Endothelial cell of umbilical vein (primary cell): Measurements from ENCODE around the gene ASB11. TPM values are rescaled to one million over a fixed set of nuclear protein-coding genes. Genes with fewer than 3 reads are reported as not detected.

Experiments used
- BruUV-seq: library from RNA; stranded (reverse); fragments of 400-500 nt; replicated peaks from 2 replicates; lab custom pipeline; 2021; lab: Mats Ljungman, UMichigan
- CTCF ChIA-PET: fragments of 300-600, 350-600 bp; sonication (Branson Sonifier 250); formaldehyde crosslinking; loops from one replicate; lab custom pipeline; 2021; ENCODE audit warnings: antibody characterized with exemption, inconsistent platforms; lab: Charles Lee
- POLR2A ChIA-PET: fragments of 300-600, 350-600 bp; sonication (Branson Sonifier 250); formaldehyde crosslinking; loops from one replicate; lab custom pipeline; 2021; ENCODE audit warnings: antibody characterized with exemption, inconsistent platforms; lab: Charles Lee
- DNase-seq: peaks from one replicate; pipeline ENCODE4 v3.0.0-alpha.2; 2011; ENCODE audit warnings: low read depth, low spot score
- FAIRE-seq: peaks from 2 replicates; lab custom pipeline; 2011; peaks lifted over from hg19 to GRCh38; lab: Jason Lieb, UNC
- H2AFZ ChIP-seq: 2 replicates; pipeline ENCODE4 v1.6.0; 2012; ENCODE audit warnings: low read depth, low read length, control low read depth, inconsistent platforms
- H3K27ac ChIP-seq: 2 replicates; pipeline ENCODE4 v1.5.1; 2011; ENCODE audit warnings: low read depth, mild to moderate bottlenecking, control low read depth, low read length, moderate library complexity; ENCODE audit not compliant: insufficient read depth
- H3K27me3 ChIP-seq, 2 experiments: 2 replicates each; pipeline versions ENCODE4 v1.6.0 to v1.6.1; 2011; ENCODE audit warnings: low read length in 2 of 2, mixed read lengths in 1 of 2; ENCODE audit not compliant: control insufficient read depth in 2 of 2, insufficient read depth in 2 of 2
- H3K36me3 ChIP-seq, 2 experiments: 2 replicates in 1 of 2; 3 replicates in 1 of 2; pipeline ENCODE4 v1.5.1; 2011; ENCODE audit warnings: low read length in 2 of 2, mild to moderate bottlenecking in 1 of 2, moderate library complexity in 1 of 2; ENCODE audit not compliant: control insufficient read depth in 2 of 2, insufficient read depth in 2 of 2; ENCODE audit errors: extremely low read depth in 1 of 2
- H3K4me1 ChIP-seq: 3 replicates; pipeline ENCODE4 v1.5.1; 2011; ENCODE audit warnings: mild to moderate bottlenecking, low read length; ENCODE audit not compliant: control insufficient read depth, insufficient read depth; ENCODE audit errors: extremely low read depth
- H3K4me2 ChIP-seq: 2 replicates; pipeline ENCODE4 v1.6.1; 2011; ENCODE audit warnings: low read length, control low read depth, mixed read lengths; ENCODE audit not compliant: insufficient read depth
- H3K4me3 ChIP-seq, 3 experiments: fragments of 200-600 bp in 1 of 3; sonication (generic), shearing (Covaris generic) in 1 of 3; replicated peaks in 1 of 3; 2 replicates each; pipeline ENCODE4 v1.5.1; 2011 to 2016; ENCODE audit warnings: control low read depth in 3 of 3, low read length in 3 of 3, mild to moderate bottlenecking in 2 of 3, inconsistent platforms in 1 of 3, low read depth in 1 of 3, moderate library complexity in 1 of 3; ENCODE audit not compliant: insufficient read depth in 1 of 3
- H3K79me2 ChIP-seq: 2 replicates; pipeline ENCODE4 v1.6.0; 2012; ENCODE audit warnings: low read length, inconsistent platforms; ENCODE audit not compliant: control insufficient read depth, insufficient read depth
- H3K9ac ChIP-seq: replicated peaks from 2 replicates; pipeline ENCODE3; 2011; ENCODE audit warnings: low read length, control low read depth; ENCODE audit not compliant: insufficient read depth; ENCODE audit errors: extremely low read depth
- H3K9me1 ChIP-seq: replicated peaks from 3 replicates; pipeline ENCODE4 v1.6.0; 2011; ENCODE audit warnings: mild to moderate bottlenecking, low read length; ENCODE audit not compliant: control insufficient read depth, insufficient read depth; ENCODE audit errors: extremely low read depth
- H3K9me3 ChIP-seq: replicated peaks from 2 replicates; pipeline ENCODE4 v1.5.1; 2012; ENCODE audit warnings: low read length, inconsistent platforms; ENCODE audit not compliant: control insufficient read depth, insufficient read depth
- H4K20me1 ChIP-seq: replicated peaks from 2 replicates; pipeline ENCODE3; 2011; ENCODE audit warnings: mild to moderate bottlenecking, low read length; ENCODE audit not compliant: control insufficient read depth, insufficient read depth; ENCODE audit errors: extremely low read depth
- FOS ChIP-seq: IDR thresholded peaks from 2 replicates; pipeline ENCODE4 v1.6.1; 2011; ENCODE audit warnings: mild to moderate bottlenecking, low read length, moderate library complexity, borderline replicate concordance; ENCODE audit not compliant: insufficient read depth
- GATA2 ChIP-seq: IDR thresholded peaks from 2 replicates; pipeline ENCODE4 v1.7.0; 2011; ENCODE audit warnings: low read depth, mild to moderate bottlenecking, moderate library complexity, mixed read lengths, low read length; ENCODE audit not compliant: insufficient read length, insufficient read depth
- MAX ChIP-seq: IDR thresholded peaks from 2 replicates; pipeline ENCODE4 v1.6.1; 2011; ENCODE audit not compliant: insufficient read depth, insufficient read length
- POLR2A ChIP-seq: IDR thresholded peaks from 2 replicates; pipeline ENCODE4 v1.6.1; 2012; ENCODE audit warnings: low read depth, mild to moderate bottlenecking, control low read depth, low read length
- dilution Hi-C: fragments of 300-500 bp; cut with MboI; formaldehyde crosslinking; loops from one replicate; pipeline ENCODE4 v1.15.0; 2019; ENCODE audit warnings: low sequenced_read_pairs; ENCODE audit not compliant: extremely low pct_ligation_motif_present
- intact Hi-C: fragments of 100-400 bp; cut with micrococcal nuclease; formaldehyde crosslinking; loops from one replicate; pipeline ENCODE4 v1.10.0; 2022
- polyA plus RNA-seq, 4 experiments: library from polyadenylated mRNA; depleted of rRNA in 3 of 4; stranded (reverse) in 3 of 4; unstranded in 1 of 4; fragments of >200 nt; gene quantifications; 2 replicates each; pipeline versions ENCODE4 v1.2.1 to v1.2.3, GENCODE V29; 2011 to 2012; ENCODE audit warnings: missing spikeins in 1 of 4
- total RNA-seq: library from RNA; stranded (reverse); gene quantifications from 2 replicates; pipeline ENCODE4 v1.2.3, GENCODE V29; 2021

ASB11 gene
- total and polyA plus RNA-seq, 2 donors (not counting 3 experiments of a cell fraction or from before 2014, with no cell fraction given) = 0.06 to 0.15 TPM

GRCh38 chrX:15356444-15356843 is 41.0 kb upstream of the ASB11 start:
- Histone ChIP-seq H3K9me1 (no peaks in the 10 kb centered on the region), H3K27ac (no peak overlapping the region), H3K9ac (no peak overlapping the region), H3K4me3 (no peak overlapping the region), H3K4me1 (no peaks in the 10 kb centered on the region), H3K4me2 (no peak overlapping the region), H3K27me3 (no peaks in the 10 kb centered on the region), H3K9me3 (no peaks in the 10 kb centered on the region), H2AFZ (no peak overlapping the region), H3K36me3 (no peaks in the 10 kb centered on the region), H3K79me2 (no peaks in the 10 kb centered on the region), H4K20me1 (no peaks in the 10 kb centered on the region)
- POLR2A ChIA-PET = no interaction called here
- no TSS peak for BruUV-seq
- DNase-seq (no peak), FAIRE-seq (no peak)
- TF ChIP-seq FOS (no peak), MAX (no peak), GATA2 (no peak), POLR2A (no peak)
- intact Hi-C loops = no loop called here
- CTCF ChIA-PET = interaction anchor here (1.4 kb wide), 1 partner anchor 11 kb away, joined by 3 read pairs; no protein-coding TSS in a partner anchor
- dilution Hi-C loops = no loop called here

GRCh38 chrX:15350329-15350996 is 35.0 kb upstream of the ASB11 start:
- Histone ChIP-seq H3K4me3 (no peak overlapping the region), H3K9me3 (no peaks in the 10 kb centered on the region), H3K4me1 (no peaks in the 10 kb centered on the region), H3K79me2 (no peaks in the 10 kb centered on the region), H3K9me1 (no peaks in the 10 kb centered on the region), H3K9ac (no peak overlapping the region), H3K27me3 (no peaks in the 10 kb centered on the region), H3K27ac (no peak overlapping the region), H3K36me3 (no peaks in the 10 kb centered on the region), H3K4me2 (no peak overlapping the region), H4K20me1 (no peaks in the 10 kb centered on the region), H2AFZ (no peak overlapping the region)
- TF ChIP-seq MAX = no peak
- no TSS peak for BruUV-seq
- dilution Hi-C loops = no loop called here
- ChIA-PET POLR2A (interaction anchor here (0.6 kb wide), 1 partner anchor 141 kb away, joined by 5 read pairs; no protein-coding TSS in a partner anchor), CTCF (interaction anchor here (1.1 to 2.5 kb wide), 4 partner anchors 24 to 215 kb away, joined by 3 to 8 read pairs (median 6); no protein-coding TSS in a partner anchor)
- intact Hi-C loops = no loop called here
- FAIRE-seq (no peak), DNase-seq (no peak)
